Cerebellar nuclear complex (tissue), 1 donor: ENCODE measurements around the gene ENGASE.
"Not testable (repeated sequence)": the region's sequence is repeated elsewhere in the genome, so short reads cannot be mapped to it uniquely, and the experiment has no call there.

Experiments
- DNase-seq, 2 experiments: peaks; one replicate each; lab custom pipeline; 2025; lab: John Stamatoyannopoulos, UW

Gene ENGASE

GRCh38 chr17:79074649-79075445 is at the start of gene ENGASE:
TSS of gene ENGASE (plus strand) at chr17:79074824. CDS start at chr17:79074945, 121 bp downstream.
- DNase-seq = peak in 1 of 2 experiments; percentile 75

DNA sequence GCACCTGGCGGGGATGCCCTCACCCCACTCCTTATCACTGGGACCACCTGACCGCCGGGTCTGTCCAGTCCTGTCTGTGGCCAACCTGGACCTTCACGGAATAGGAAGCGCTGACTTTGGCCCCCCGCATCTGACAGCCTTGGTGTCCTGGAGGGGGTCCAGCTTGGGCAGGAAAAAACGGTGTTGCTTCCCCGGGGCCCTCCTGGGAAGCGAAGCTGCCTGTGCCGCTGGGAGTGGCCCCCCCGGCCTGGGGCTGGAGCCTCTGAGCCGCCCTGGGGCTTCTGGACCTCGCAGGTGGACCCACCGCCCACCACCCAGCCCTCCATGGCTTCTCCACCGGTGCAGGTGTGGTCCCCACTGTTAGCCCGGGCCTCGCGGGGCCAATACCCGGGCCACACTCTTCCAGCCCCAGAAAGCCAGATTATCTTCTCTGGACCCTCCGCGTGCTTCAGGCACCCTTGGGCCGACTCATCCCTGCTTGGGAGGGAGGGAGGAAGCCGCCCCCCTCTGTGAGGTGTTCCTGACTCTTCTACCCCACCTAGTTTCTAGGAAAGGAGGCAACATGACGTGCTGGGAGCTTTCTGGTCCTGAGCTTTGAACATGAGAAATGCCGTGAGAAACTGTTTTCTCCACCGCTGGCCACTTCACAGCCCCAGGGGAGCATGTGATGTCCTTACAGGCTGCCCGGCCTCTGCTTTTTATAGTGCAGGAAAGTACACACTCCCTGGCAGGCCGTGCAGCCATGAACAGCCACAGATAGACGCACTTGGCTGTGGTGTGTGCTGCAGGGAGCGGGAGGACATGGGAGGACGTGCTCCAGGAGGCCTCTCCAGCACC is 49.5 kb upstream of the ENGASE start:
- no peak for DNase-seq

- no peak for DNase-seq
Measured at GRCh38 chr17:79026376-79027273, 48.0 kb upstream of the ENGASE start.

DNA sequence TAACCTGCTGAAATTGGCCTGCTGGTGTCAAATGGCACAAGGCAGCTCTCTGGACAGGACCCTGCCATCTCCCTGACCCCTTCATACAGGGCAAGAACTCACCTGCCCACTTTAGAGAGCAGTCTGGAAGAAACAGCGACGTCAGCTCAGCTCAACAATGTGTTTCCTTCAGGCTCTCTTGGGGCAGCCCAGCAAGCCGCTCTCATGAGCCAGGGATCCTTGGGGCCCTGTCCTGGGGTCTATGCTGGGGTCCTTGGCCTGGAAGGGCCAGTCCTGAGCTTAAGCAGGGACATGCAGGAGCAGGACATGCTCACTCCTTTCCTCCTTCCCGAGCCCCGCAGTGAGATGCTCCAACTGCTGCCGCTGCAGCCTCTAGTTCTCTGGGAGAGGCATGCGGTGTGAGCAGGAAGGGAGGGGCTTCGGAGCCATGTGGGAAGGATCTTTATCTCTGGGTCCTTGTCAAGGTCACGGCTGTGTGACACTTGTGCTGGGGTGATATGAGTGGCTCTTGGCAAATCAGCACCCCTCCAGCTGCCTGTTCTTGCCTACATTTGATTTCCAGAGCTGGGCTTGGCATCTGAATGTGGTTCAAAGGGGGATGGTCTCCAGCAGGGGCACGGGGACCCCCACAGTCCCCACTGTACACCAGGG is 47.2 kb upstream of the ENGASE start:
- no peak for DNase-seq

DNA sequence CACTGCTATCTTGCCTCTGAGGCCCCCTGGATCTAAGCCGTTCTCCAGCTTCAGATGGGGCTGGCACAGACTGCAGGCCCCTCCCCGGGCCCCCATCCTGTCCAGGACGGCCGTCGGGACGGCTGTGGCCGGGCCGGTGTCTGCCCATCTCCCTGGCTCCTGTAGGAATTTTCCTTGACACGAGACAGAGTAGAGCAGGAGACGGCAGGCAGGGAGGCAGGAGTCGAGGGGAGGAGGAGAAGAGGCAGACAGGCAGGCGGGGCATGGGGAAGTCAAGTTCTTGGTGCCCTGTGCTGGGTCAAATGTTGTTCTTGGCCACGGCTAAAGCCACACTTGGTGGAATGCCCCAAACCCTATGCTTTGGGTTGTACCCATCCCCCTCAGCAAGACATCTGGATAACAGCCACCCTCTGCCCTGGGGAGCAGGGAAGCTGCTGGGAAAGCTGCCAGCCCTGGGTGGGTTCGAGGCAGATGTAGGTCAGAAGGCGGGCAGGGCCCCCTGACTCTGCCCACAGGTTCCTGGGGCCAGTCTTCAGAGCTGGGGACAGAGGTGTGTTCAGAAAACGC is 46.6 kb upstream of the ENGASE start:
- no peak for DNase-seq

DNA sequence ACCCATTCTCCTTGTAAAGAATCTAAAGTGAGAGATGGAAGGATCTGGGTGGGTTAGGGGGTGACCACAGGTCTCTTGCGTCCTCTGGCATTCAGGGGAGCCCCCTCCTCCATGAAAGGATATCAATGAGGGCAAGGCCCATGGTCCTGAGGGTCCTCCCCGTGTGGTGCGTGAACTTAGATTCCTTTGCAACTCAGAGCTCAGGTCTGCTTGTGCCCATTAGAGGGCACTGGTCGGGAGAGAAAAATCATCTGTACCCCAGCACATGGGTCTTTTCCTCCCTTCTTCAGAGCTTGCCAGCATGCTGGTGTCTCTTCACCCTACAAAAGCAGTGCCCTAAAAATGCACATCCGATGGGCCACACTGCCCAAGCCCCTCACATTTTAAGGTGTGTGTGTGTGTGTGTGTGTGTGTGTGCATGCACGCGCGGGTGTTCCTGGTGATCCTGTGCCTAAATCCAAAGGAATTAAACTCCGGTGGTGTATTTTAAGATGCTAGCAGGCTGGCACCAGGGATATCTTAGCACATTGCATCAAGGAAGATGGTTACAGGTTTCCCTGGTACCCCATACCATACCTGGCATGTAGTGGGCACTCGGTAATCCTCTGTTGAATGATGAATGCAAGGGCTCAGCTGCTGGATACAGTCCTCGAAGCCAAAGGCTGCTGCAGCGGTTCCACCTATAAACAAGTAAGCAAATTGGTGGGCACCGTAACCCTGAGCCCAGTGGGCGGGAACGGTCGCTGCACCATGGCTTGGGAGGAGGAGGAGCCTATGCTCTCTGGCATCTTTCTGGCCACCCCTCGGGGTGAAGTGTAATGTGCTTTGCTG is 45.9 kb upstream of the ENGASE start:
- no peak for DNase-seq

- DNase-seq = no peak
Measured at GRCh38 chr17:79029327-79030009, 45.2 kb upstream of the ENGASE start.

GRCh38 chr17:79030636-79031035 is 44.0 kb upstream of the ENGASE start:
- DNase-seq = not testable (repeated sequence)

DNA sequence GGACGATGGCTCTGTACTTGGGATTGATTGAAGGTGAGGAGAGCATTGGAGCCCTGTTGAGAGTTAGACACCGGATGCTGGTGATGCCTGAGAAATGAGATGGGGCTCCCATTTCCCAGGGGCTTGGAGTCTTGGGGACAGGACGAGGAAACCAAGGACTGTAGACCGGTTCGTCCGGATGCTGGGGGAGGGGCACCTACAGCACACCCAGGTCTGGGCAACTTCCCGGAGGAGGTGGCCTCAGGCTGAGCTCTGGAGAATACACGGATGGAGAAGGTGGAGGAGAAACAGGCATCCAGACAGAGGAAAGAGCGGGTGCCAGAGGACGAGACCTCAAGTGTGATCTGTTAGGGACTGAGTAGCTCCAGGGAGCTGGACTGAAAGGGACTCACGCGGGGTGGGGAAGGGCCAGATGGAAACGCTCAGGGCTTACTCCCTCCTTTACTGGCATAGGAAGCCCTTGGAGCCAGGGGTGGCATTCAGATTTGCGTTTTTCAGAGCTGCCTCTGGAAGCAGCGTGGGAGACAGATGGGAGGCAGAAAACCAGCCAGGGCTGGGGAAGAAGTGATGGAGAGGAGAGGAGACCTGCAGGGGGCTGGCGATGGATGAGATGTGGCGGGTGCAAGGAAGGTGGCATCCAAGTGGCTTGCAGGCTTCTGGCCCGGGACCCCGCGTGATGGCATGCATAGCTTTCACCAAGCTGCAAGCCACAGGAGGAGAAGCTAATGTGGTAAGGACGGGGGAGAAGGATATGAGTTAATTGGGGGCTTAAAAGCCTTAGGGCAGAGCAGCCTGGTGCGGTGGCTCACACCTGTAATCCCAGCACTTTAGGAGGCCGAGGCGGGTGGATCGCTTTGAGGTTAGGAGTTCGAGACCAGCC is 42.4 kb upstream of the ENGASE start:
- DNase-seq = no peak

DNA sequence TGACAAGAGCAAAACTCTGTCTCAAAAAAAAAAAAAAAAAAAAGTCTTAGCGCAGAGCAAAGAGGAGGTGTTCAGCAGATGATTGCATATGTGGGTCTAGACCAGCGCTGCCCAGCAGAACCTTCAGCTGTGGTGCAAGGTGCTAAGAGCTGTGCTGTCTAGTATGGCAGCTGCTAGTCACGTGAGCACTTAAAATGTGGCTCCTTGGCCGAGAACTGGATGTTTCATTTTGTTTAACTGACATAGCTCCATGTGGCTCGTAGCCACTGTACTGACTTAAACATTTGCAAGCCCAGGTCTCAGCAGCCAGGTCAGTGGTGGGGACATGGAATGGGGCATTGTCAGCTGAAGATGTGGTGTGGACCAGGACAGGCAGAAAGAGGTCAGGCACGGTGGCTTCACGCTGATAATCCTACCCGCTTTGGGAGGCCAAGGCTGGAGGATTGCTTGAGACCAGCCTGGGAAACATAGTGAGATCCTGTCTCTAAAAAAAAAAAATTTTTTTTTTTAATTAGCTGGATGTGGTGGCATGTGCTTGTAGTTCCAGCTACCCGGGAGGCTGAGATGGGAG is 41.5 kb upstream of the ENGASE start:
- DNase-seq = no peak

DNA sequence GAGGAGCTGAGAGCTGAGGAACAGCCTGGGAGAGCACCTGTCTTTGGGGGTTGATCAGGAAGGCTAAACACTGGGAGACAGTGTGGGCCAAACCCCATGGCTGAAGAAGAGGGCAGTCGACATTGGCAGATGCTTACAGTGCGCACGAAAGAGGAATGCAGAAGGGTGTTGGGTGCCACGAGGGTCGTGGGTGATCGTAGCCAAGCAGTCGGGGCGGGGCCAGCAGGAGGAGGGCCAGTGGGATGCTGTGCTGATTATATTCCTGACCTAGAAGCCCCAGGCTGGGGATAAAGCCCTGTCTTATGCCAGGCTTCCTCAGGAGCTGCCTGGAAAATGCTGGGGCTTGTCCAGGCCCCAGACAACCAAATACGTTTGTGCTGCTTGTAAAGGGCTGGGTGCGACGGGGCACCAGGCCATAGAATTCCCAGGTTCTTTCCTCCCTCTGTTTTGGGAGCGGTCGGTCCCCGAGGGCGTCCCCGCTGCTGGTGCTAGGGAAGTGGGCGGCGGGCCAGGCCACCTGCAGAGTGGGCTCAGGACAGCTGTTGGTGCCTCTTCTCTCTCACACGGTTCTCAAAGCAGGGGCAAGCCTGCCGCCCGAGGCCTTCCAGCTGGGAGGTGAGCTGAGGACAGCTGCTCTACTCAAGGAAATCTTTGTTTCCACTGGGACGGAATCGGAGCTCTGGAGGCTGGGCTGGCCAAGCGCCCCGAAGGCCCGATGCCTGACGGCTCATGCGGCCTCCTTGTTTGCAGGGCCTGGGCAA is 40.7 kb upstream of the ENGASE start:
- DNase-seq = no peak

DNA sequence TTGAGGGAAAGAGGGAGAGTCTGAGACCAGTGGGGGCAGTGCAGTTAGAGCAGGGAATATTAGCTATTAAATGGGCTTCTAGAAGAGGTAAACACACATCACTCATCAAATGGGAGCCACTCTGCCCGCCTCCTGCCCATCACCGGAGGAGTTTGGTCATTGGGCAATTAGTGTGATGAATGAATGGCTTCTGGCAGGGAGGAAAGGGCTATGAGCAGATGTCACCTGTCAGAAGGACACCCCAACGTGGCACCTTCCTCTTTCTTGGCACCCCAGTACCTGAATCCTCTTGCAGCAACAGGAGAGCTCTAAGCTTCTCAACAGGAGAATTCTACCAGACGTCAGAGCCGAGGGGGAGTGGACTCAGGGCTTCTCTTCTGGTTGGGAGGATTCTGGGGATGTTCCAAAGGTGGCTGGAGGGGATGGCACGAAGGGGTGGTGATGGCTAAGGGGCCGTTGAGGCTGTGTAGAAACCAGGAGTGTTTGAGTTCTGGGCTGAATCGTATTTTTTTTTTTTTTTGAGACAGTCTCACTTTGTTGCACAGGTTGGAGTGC is 39.6 kb upstream of the ENGASE start:
- no peak for DNase-seq

DNA sequence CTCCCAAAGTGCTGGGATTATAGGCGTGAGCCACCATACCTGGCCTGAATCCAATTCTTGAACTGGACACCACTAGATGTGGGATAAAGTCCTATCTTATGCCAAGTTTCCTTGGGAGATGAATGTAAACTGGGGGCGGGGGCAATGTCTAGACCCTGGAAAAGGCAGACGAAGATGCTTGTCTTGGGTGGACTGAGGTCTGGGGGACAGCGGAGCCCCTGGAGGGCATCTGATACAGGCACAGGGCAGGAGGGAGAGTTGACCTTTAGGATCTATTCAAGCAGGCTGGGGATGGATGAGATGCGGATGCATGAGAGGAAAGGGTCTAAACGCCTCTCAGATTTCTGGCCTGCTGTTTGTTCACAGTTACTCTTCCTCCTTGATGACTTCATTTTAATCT is 38.9 kb upstream of the ENGASE start:
- DNase-seq = no peak

DNA sequence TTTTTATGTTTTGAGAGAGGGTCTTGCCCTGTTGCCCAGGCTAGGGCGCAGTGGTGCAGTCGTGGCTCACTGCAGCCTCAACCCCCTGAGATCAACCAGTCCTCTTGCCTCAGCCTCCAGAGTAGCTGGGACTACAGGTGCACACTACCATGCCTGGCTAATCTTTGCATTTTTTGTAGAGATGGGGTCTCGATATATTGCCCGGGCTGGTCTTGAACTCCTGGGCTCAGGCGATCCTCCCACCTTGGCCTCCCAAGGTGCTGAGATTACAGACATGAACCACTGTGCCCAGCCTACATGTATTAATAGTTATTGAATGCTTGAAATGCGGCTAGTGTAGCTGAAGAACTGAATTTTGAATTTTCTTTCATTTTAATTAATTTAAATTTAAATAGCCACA is 38.4 kb upstream of the ENGASE start:
- DNase-seq = no peak

- no peak for DNase-seq
Measured at GRCh38 chr17:79036596-79036995, 38.0 kb upstream of the ENGASE start.

GRCh38 chr17:79038545-79039135 is 36.0 kb upstream of the ENGASE start:
- no peak for DNase-seq

DNA sequence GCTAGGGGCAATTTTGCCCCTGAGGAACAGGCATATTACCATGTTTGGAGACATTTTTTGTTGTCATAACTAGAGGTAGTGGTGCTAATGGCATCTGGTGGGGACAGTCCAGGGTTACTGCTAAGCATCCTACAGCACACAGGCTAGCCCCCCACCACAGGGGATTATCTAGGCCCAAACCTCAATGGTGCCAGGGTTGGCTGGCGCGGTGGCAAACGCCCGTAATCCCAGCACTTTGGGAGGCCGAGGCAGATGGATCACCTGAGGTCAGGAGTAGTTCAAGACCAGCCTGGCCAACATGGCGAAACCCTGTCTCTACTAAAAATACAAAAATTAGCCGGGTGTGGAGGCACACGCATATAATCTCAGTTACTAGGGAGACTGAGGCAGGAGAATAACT is 35.5 kb upstream of the ENGASE start:
- DNase-seq = no peak
